T-helper 1 cell treated with Interleukin-12 subunit alpha and Interleukin-12 subunit beta and Interleukin-4 antibody, amounts not matched to agents 30 ng/mL and 1 ng/mL, for 36 hours (primary cell): ENCODE results near the gene GFPT2. TPM values are rescaled to one million over a fixed set of nuclear protein-coding genes. Genes with fewer than 3 reads are reported as not detected.

Source experiments
- intact Hi-C: fragments of 100-400 bp; cut with micrococcal nuclease; formaldehyde crosslinking; loops from one replicate; pipeline ENCODE4 v1.15.1; 2024
- total RNA-seq: library from RNA; stranded (reverse); gene quantifications from 2 replicates; pipeline ENCODE4 v1.2.3, GENCODE V29; 2022

GFPT2 gene
- total RNA-seq, 1 donor from 2014 or later = not detected

GRCh38 chr5:180289433-180289832 lies 63.7 kb downstream of the GFPT2 start:
- intact Hi-C loops = no loop called here

GRCh38 chr5:180287868-180288267 lies 65.3 kb downstream of the GFPT2 start:
- intact Hi-C loops = no loop called here

DNA sequence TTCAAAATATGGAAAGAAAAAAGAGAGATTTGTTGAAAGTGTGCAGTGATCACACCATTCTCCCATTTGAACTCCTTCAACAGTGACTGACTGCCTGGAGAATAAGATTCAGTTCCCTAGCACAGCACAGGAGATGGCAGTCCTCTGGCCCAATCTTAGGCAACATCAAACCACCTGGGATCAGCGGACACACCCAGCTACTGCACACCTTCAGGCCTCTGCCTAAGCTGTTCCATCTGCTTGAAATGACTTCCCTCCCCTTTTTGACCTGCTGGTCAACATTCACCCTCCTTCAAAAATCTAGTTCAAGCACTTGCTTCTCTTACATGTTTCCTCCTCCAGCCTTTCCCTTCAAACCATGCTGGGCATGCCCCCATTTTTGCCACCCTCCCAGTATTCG lies 65.7 kb downstream of the GFPT2 start:
- intact Hi-C loops = no loop called here

- intact Hi-C loops = no loop called here
Observed at GRCh38 chr5:180284149-180284548, 69.0 kb downstream of the GFPT2 start.

DNA sequence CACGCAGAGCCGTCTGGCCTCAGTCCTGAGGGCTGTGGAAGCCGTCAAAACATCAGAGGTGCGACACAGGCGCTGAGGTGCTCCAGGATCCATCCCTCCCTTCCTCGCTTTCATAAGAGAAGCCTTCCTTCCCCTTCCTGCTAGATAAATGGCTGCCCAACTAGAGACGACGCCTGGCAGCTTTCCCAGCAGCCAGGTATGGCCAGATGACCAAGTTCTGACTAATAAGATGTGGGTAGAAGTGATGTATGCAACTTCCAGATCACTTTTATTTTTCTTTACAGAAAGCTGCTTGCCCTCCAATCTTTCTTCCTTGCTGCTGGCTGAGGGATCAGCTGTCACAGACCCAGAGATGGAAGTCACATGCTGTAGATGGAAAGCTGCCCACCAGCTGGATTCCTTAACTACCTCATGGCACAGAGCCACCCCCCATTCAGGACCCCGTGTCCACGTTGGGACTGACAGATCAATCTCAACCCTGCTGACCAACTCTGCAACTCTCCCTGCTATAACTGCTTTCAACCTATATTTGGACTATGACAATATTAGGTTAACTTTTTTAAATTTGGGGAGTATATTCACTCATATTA lies 70.0 kb downstream of the GFPT2 start:
- intact Hi-C loops = no loop called here

DNA sequence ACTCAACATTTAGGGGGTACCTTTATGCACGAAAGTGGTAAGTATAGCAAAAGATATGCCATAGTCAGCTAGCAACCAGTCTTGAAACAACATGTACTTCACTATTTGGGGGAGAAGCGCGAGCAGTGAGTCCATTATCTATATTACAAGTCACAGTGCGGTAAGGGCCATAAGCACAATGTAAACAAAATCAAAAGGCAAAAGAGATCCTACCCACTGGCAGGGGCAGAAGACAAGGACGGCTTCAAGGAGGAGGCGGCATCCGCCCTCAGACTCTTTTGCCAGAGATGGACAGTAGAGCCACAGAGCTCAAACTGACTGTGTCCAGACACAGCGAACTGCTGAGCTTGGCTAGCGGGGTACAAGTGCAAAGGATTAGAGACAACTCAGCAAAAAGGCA lies 70.9 kb downstream of the GFPT2 start:
- intact Hi-C loops = no loop called here

GRCh38 chr5:180281706-180282105 lies 71.4 kb downstream of the GFPT2 start:
- intact Hi-C loops = no loop called here

- intact Hi-C loops = no loop called here
Observed at GRCh38 chr5:180274695-180275094, 78.4 kb downstream of the GFPT2 start.

GRCh38 chr5:180271221-180271620 lies 81.9 kb downstream of the GFPT2 start:
- intact Hi-C loops = no loop called here

GRCh38 chr5:180259260-180259611 lies 93.9 kb downstream of the GFPT2 start:
- intact Hi-C loops = no loop called here

DNA sequence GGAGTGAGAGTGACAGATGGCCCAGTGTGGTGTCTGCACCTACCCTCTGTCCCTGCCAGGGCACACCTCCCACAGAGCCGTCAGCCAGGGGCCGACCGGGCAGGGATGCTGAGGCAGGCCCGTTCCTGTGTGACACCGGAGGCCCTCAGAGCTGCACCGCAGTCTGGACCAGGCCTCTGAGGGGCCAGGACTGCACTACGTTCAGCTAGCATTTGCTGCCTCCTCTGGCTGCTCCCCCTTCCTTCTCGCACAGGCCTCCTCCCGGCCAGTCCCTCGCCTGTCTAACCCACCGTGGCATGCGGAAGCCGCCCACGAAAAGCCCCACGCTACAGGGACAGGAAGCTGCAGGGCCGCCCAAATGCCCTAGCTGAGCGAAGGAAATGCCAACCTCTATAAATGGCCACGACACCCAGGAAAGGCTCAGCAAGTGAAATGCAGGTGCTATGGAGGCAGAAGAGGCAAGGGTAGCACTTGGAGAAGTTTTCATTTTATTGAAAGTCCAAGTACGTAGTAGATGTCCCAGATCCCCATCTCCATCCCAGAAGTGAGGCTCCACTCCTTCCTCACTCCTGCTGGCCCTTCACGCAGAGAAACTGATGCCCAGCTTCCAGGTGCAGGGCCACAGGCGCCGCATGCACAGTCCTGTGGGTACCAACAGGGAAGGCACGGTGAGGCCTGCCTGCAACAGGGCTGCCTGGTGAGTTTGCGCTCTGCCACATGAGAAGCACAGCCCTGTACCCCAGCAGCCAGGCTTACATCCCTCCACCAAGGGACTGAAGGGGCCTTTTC lies 99.9 kb downstream of the GFPT2 start:
- intact Hi-C loops = no loop called here

- intact Hi-C loops = no loop called here
Observed at GRCh38 chr5:180251887-180252286, 101.2 kb downstream of the GFPT2 start.

- intact Hi-C loops = no loop called here
Observed at GRCh38 chr5:180251141-180251540, 102.0 kb downstream of the GFPT2 start.

Other genes starting within 250 kb of the GFPT2 start
- gene RASGEF1C, start 144.1 kb downstream of the GFPT2 start, total RNA-seq = not detected in 2 replicates
- 40.1 and 41.6 TPM in 2 replicates for gene MAPK9, start 61.3 kb downstream of the GFPT2 start, total RNA-seq
- 38.6 and 42.5 TPM in 2 replicates for gene CNOT6, start 141.0 kb upstream of the GFPT2 start, total RNA-seq
- gene SCGB3A1, start 238.2 kb upstream of the GFPT2 start, total RNA-seq = not detected in 2 replicates